Esophagus muscularis mucosa (tissue), 4 donors: ENCODE data around the gene MYO10.

Source experiments
- EP300 ChIP-seq: sonication (generic); formaldehyde crosslinking; IDR thresholded peaks from one replicate; pipeline ENCODE4 v1.6.1; 2017; ENCODE audit warnings: antibody characterized with exemption
- POLR2A ChIP-seq: fragments of 450-650 bp; IDR thresholded peaks from one replicate; pipeline ENCODE4 v1.6.1; 2017; ENCODE audit warnings: antibody characterized with exemption, moderate library complexity, mild to moderate bottlenecking, low read depth
- POLR2AphosphoS5 ChIP-seq, 2 donors: sonication (generic); formaldehyde crosslinking; IDR thresholded peaks; one replicate each; pipeline ENCODE4 v1.6.1; 2017; ENCODE audit warnings: antibody characterized with exemption in 2 of 2
- TF ChIP-seq, protein P1 (sequence below), 3 experiments: fragments of 200-600 bp in 2 of 3; fragments of 450-650 bp in 1 of 3; sonication (generic) in 2 of 3; IDR thresholded peaks; one replicate each; pipeline ENCODE4 v1.5.1; 2017 to 2019; ENCODE audit warnings: antibody characterized with exemption in 3 of 3, mild to moderate bottlenecking in 2 of 3, moderate library complexity in 1 of 3

- TF ChIP-seq, protein P1, sequence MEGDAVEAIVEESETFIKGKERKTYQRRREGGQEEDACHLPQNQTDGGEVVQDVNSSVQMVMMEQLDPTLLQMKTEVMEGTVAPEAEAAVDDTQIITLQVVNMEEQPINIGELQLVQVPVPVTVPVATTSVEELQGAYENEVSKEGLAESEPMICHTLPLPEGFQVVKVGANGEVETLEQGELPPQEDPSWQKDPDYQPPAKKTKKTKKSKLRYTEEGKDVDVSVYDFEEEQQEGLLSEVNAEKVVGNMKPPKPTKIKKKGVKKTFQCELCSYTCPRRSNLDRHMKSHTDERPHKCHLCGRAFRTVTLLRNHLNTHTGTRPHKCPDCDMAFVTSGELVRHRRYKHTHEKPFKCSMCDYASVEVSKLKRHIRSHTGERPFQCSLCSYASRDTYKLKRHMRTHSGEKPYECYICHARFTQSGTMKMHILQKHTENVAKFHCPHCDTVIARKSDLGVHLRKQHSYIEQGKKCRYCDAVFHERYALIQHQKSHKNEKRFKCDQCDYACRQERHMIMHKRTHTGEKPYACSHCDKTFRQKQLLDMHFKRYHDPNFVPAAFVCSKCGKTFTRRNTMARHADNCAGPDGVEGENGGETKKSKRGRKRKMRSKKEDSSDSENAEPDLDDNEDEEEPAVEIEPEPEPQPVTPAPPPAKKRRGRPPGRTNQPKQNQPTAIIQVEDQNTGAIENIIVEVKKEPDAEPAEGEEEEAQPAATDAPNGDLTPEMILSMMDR (IDR thresholded peaks at IDR 0.05) = no peak
- TF ChIP-seq EP300 = no peak
- no peak for TF ChIP-seq POLR2A
- TF ChIP-seq POLR2AphosphoS5 (IDR thresholded peaks at IDR 0.05) = no peak
Measured at GRCh38 chr5:16921211-16921610, 14.9 kb downstream of the MYO10 start.
